Superior temporal gyrus (tissue), 1 donor: ENCODE data around the gene NR3C2.

Experiments used
- DNase-seq: peaks from one replicate; pipeline ENCODE4 v3.0.0-alpha.2; 2016; ENCODE audit errors: extremely low spot score

Gene NR3C2

GRCh38 chr4:148265627-148266026 lies 176.6 kb downstream of the NR3C2 start:
- no peak for DNase-seq

- DNase-seq, result no peak
Observed at GRCh38 chr4:148263802-148264201, 178.4 kb downstream of the NR3C2 start.

GRCh38 chr4:148263127-148263526 lies 179.1 kb downstream of the NR3C2 start:
- no peak for DNase-seq

GRCh38 chr4:148261848-148262247 lies 180.4 kb downstream of the NR3C2 start:
- DNase-seq, result no peak

- DNase-seq, result no peak
Observed at GRCh38 chr4:148259841-148260240, 182.4 kb downstream of the NR3C2 start.

GRCh38 chr4:148258535-148258934 lies 183.7 kb downstream of the NR3C2 start:
- DNase-seq, result no peak

- DNase-seq, result no peak
Observed at GRCh38 chr4:148255344-148255720, 186.9 kb downstream of the NR3C2 start.

GRCh38 chr4:148254621-148255343 lies 187.4 kb downstream of the NR3C2 start:
- no peak for DNase-seq

GRCh38 chr4:148253768-148254167 lies 188.4 kb downstream of the NR3C2 start:
- DNase-seq, result no peak

GRCh38 chr4:148248824-148249223 lies 193.4 kb downstream of the NR3C2 start:
- no peak for DNase-seq

- DNase-seq, result no peak
Observed at GRCh38 chr4:148245015-148245414, 197.2 kb downstream of the NR3C2 start.

- DNase-seq, result no peak
Observed at GRCh38 chr4:148243837-148244236, 198.4 kb downstream of the NR3C2 start.

- DNase-seq, result no peak
Observed at GRCh38 chr4:148240241-148240640, 202.0 kb downstream of the NR3C2 start.

GRCh38 chr4:148239494-148239985 lies 202.7 kb downstream of the NR3C2 start:
- no peak for DNase-seq

GRCh38 chr4:148238811-148239493 lies 203.3 kb downstream of the NR3C2 start:
- DNase-seq, result no peak

GRCh38 chr4:148238086-148238485 lies 204.1 kb downstream of the NR3C2 start:
- DNase-seq, result no peak

GRCh38 chr4:148235809-148236208 lies 206.4 kb downstream of the NR3C2 start:
- peak; percentile 19 for DNase-seq

- DNase-seq, result no peak
Observed at GRCh38 chr4:148229798-148230197, 212.4 kb downstream of the NR3C2 start.

- DNase-seq, result no peak
Observed at GRCh38 chr4:148229028-148229427, 213.2 kb downstream of the NR3C2 start.

GRCh38 chr4:148227147-148227546 lies 215.1 kb downstream of the NR3C2 start:
- DNase-seq, result no peak

- DNase-seq, result no peak
Observed at GRCh38 chr4:148226341-148226740, 215.9 kb downstream of the NR3C2 start.

- no peak for DNase-seq
Observed at GRCh38 chr4:148225639-148226038, 216.6 kb downstream of the NR3C2 start.

GRCh38 chr4:148224476-148224875 lies 217.7 kb downstream of the NR3C2 start:
- DNase-seq, result no peak
